Astrocyte of the spinal cord (primary cell): Measurements from ENCODE around the gene INHBE.
"Not testable (repeated sequence)": the region's sequence is repeated elsewhere in the genome, so short reads cannot be mapped to it uniquely, and the experiment has no call there.

Experiments used
- DNase-seq: peaks from one replicate; pipeline ENCODE4 v3.0.0; 2011; ENCODE audit warnings: low read depth, low spot score
- H3K4me3 ChIP-seq: 2 replicates; pipeline ENCODE4 v1.5.1; 2011; ENCODE audit warnings: low read depth, mild to moderate bottlenecking, low read length, moderate library complexity
- CTCF ChIP-seq: IDR thresholded peaks from 2 replicates; pipeline ENCODE4 v1.5.1; 2012; ENCODE audit warnings: low read depth, mild to moderate bottlenecking, low read length, inconsistent platforms
- in situ Hi-C: cut with HindIII; loops from 2 replicates; pipeline ENCODE4 v1.10.0; 2017; ENCODE audit warnings: low sequenced_read_pairs

The INHBE gene

GRCh38 chr12:57487597-57488401 lies 32.7 kb downstream of the INHBE start, which contains the start of gene MARS1:
MARS1 (plus strand) TSS chr12:57488068; CDS start chr12:57488091, 23 bp downstream.
- DNase-seq, result peak; percentile 97
- in situ Hi-C loops, result no loop called here
- peak within 1 kb of the TSS; percentile 100 for H3K4me3 ChIP-seq
- no peak for TF ChIP-seq CTCF

- DNase-seq, result no peak
- peak overlapping the region; percentile 100 for H3K4me3 ChIP-seq
- in situ Hi-C loops, result no loop called here
- TF ChIP-seq CTCF, result no peak
Measured at GRCh38 chr12:57488402-57489156, 33.5 kb downstream of the INHBE start.

GRCh38 chr12:57489157-57489641 lies 34.1 kb downstream of the INHBE start:
- in situ Hi-C loops, result no loop called here
- H3K4me3 ChIP-seq, result peak overlapping the region; percentile 100
- no peak for DNase-seq
- TF ChIP-seq CTCF, result no peak

GRCh38 chr12:57490126-57490525 lies 35.0 kb downstream of the INHBE start:
- H3K4me3 ChIP-seq, result no peak overlapping the region
- DNase-seq, result no peak
- TF ChIP-seq CTCF, result no peak
- in situ Hi-C loops, result no loop called here

- DNase-seq, result no peak
- in situ Hi-C loops, result no loop called here
- peak; percentile 9 for TF ChIP-seq CTCF
- no peak overlapping the region for H3K4me3 ChIP-seq
Measured at GRCh38 chr12:57491393-57492280, 36.5 kb downstream of the INHBE start.

- DNase-seq, H3K4me3 ChIP-seq, in situ Hi-C loops: not testable (repeated sequence)
Measured at GRCh38 chr12:57495051-57495701, 40.1 kb downstream of the INHBE start.
